LNCAP (cell line): ENCODE measurements around the gene SUMO3.

Experiments
- CTCF ChIP-seq: fragments of 450-650 bp; IDR thresholded peaks from 2 replicates; pipeline ENCODE4 v1.5.1; 2017; ENCODE audit warnings: mild to moderate bottlenecking

The SUMO3 gene

GRCh38 chr21:44802396-44803153, 15.3 kb downstream of the SUMO3 start:
- TF ChIP-seq CTCF = no peak

- no peak for TF ChIP-seq CTCF
Measured at GRCh38 chr21:44801468-44802395, 16.1 kb downstream of the SUMO3 start, which contains the start of gene UBE2G2. UBE2G2 (minus strand) TSS chr21:44801820; CDS start chr21:44801748, 72 bp downstream.

- TF ChIP-seq CTCF = peak; percentile 47
Measured at GRCh38 chr21:44800971-44801467, 16.8 kb downstream of the SUMO3 start.

GRCh38 chr21:44800103-44800502, 17.8 kb downstream of the SUMO3 start:
- TF ChIP-seq CTCF = peak; percentile 58

GRCh38 chr21:44799646-44800045, 18.2 kb downstream of the SUMO3 start:
- TF ChIP-seq CTCF = no peak

- TF ChIP-seq CTCF = no peak
Measured at GRCh38 chr21:44797775-44798174, 20.1 kb downstream of the SUMO3 start.

- TF ChIP-seq CTCF = no peak
Measured at GRCh38 chr21:44795342-44795741, 22.5 kb downstream of the SUMO3 start.
